Sigmoid colon (tissue), 4 donors: ENCODE data around the gene MT4.

Experiments used
- CTCF ChIP-seq, 4 experiments: fragments of 450-650 bp in 3 of 4; fragments of 200-600 bp in 1 of 4; IDR thresholded peaks; one replicate each; pipeline ENCODE4 v1.5.1; 2016 to 2019; ENCODE audit warnings: antibody characterized with exemption in 4 of 4, mild to moderate bottlenecking in 3 of 4, moderate library complexity in 2 of 4
- EP300 ChIP-seq, 4 donors: sonication (generic); formaldehyde crosslinking; IDR thresholded peaks; one replicate each; pipeline ENCODE4 v1.6.1; 2017; ENCODE audit warnings: antibody characterized with exemption in 4 of 4
- POLR2A ChIP-seq, 2 donors: fragments of 450-650 bp; IDR thresholded peaks; one replicate each; pipeline ENCODE4 v1.6.1; 2016; ENCODE audit warnings: antibody characterized with exemption in 2 of 2, mild to moderate bottlenecking in 2 of 2, moderate library complexity in 2 of 2

GRCh38 chr16:56610609-56611111 lies 45.8 kb downstream of the MT4 start:
- no peak for TF ChIP-seq CTCF (IDR thresholded peaks at IDR 0.05)
- no peak for TF ChIP-seq POLR2A (IDR thresholded peaks at IDR 0.05)
- TF ChIP-seq EP300 (IDR thresholded peaks at IDR 0.05), result no peak
